Smooth muscle cell (in vitro differentiated cells): ENCODE measurements around the gene SHLD1. TPM values are rescaled to one million over a fixed set of nuclear protein-coding genes. Genes with fewer than 3 reads are reported as not detected.

Source experiments
- DNase-seq: peaks from one replicate; lab custom pipeline; 2025; ENCODE audit not compliant: unreplicated experiment; lab: John Stamatoyannopoulos, UW
- H2AFZ ChIP-seq: fragments of 200-600 bp; sonication (generic); 2 replicates; pipeline ENCODE4 v1.6.0; 2016; ENCODE audit warnings: antibody characterized with exemption, low read depth, mild to moderate bottlenecking
- H3F3A ChIP-seq: fragments of 200-600 bp; sonication (generic); 2 replicates; pipeline ENCODE4 v1.6.0; 2017; ENCODE audit warnings: antibody characterized with exemption, low read depth
- H3K27ac ChIP-seq: fragments of 200-600 bp; sonication (generic); 2 replicates; pipeline ENCODE4 v1.5.1; 2016; ENCODE audit warnings: low read depth, mild to moderate bottlenecking
- H3K27me3 ChIP-seq: fragments of 200-600 bp; sonication (generic); 2 replicates; pipeline ENCODE4 v1.6.1; 2016; ENCODE audit warnings: low read depth, mild to moderate bottlenecking
- H3K36me3 ChIP-seq: fragments of 200-600 bp; sonication (generic); 2 replicates; pipeline ENCODE4 v1.5.1; 2016; ENCODE audit warnings: low read depth
- H3K4me1 ChIP-seq: fragments of 200-600 bp; sonication (generic); 2 replicates; pipeline ENCODE4 v1.5.1; 2016; ENCODE audit warnings: low read depth
- H3K4me2 ChIP-seq: fragments of 200-600 bp; sonication (generic); 2 replicates; pipeline ENCODE4 v1.6.0; 2016; ENCODE audit warnings: mild to moderate bottlenecking
- H3K4me3 ChIP-seq: fragments of 200-600 bp; sonication (generic); 2 replicates; pipeline ENCODE4 v1.5.1; 2016; ENCODE audit warnings: mild to moderate bottlenecking
- H3K79me2 ChIP-seq: fragments of 200-600 bp; sonication (generic); 2 replicates; pipeline ENCODE4 v1.6.0; 2016; ENCODE audit warnings: low read depth, mild to moderate bottlenecking
- H3K9ac ChIP-seq: fragments of 200-600 bp; sonication (generic); 2 replicates; pipeline ENCODE4 v1.6.0; 2016; ENCODE audit warnings: low read depth
- H3K9me3 ChIP-seq: fragments of 200-600 bp; sonication (generic); replicated peaks from 2 replicates; pipeline ENCODE4 v1.5.1; 2016; ENCODE audit warnings: low read depth
- H4K20me1 ChIP-seq: fragments of 200-600 bp; sonication (generic); 2 replicates; pipeline ENCODE4 v1.6.0; 2016; ENCODE audit warnings: low read depth
- WGBS: methylation state at CpG from one replicate; pipeline ENCODE4 v1.1.7; 2016; ENCODE audit warnings: low lambda C conversion rate; 5-methylcytosine and 5-hydroxymethylcytosine counted together
- polyA plus RNA-seq: library from polyadenylated mRNA; unstranded; fragments of >200 nt; fragmentation: Nextera tagmentation; extraction: Ambion mirVana; gene quantifications from 2 replicates; pipeline ENCODE4 v1.2.1, GENCODE V29; 2016
- total RNA-seq: library from RNA; depleted of rRNA; stranded (reverse); fragments of >200 nt; gene quantifications from 2 replicates; pipeline ENCODE4 v1.2.3, GENCODE V29; 2014
- TF ChIP-seq, protein P1 (sequence below): fragments of 200-600 bp; sonication (generic); IDR thresholded peaks from 2 replicates; pipeline ENCODE4 v1.5.1; 2017; ENCODE audit warnings: borderline replicate concordance, mild to moderate bottlenecking, antibody characterized with exemption; ENCODE audit not compliant: insufficient read depth, poor library complexity, severe bottlenecking

Gene SHLD1
- total and polyA plus RNA-seq, 2 experiments from 2014 or later = 3.3 to 3.7 TPM

GRCh38 chr20:5825130-5825719, 75.0 kb downstream of the SHLD1 start:
- no peaks in the 10 kb centered on the region for H3K27me3 ChIP-seq
- H3K27ac ChIP-seq = no peak overlapping the region
- no peaks in the 10 kb centered on the region for H3K79me2 ChIP-seq
- no peak overlapping the region for H2AFZ ChIP-seq
- H3K4me1 ChIP-seq = no peaks in the 10 kb centered on the region
- H4K20me1 ChIP-seq = no peaks in the 10 kb centered on the region
- no peak overlapping the region for H3K9ac ChIP-seq
- no peak overlapping the region for H3K4me2 ChIP-seq
- H3K9me3 ChIP-seq = no peaks in the 10 kb centered on the region
- no peak for DNase-seq
- WGBS = 64% methylated on average over 9 of the region's 9 CpGs
- TF ChIP-seq, protein P1, sequence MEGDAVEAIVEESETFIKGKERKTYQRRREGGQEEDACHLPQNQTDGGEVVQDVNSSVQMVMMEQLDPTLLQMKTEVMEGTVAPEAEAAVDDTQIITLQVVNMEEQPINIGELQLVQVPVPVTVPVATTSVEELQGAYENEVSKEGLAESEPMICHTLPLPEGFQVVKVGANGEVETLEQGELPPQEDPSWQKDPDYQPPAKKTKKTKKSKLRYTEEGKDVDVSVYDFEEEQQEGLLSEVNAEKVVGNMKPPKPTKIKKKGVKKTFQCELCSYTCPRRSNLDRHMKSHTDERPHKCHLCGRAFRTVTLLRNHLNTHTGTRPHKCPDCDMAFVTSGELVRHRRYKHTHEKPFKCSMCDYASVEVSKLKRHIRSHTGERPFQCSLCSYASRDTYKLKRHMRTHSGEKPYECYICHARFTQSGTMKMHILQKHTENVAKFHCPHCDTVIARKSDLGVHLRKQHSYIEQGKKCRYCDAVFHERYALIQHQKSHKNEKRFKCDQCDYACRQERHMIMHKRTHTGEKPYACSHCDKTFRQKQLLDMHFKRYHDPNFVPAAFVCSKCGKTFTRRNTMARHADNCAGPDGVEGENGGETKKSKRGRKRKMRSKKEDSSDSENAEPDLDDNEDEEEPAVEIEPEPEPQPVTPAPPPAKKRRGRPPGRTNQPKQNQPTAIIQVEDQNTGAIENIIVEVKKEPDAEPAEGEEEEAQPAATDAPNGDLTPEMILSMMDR = no peak
- H3F3A ChIP-seq = no peaks in the 10 kb centered on the region
- no peak overlapping the region for H3K4me3 ChIP-seq
- no peaks in the 10 kb centered on the region for H3K36me3 ChIP-seq

DNA sequence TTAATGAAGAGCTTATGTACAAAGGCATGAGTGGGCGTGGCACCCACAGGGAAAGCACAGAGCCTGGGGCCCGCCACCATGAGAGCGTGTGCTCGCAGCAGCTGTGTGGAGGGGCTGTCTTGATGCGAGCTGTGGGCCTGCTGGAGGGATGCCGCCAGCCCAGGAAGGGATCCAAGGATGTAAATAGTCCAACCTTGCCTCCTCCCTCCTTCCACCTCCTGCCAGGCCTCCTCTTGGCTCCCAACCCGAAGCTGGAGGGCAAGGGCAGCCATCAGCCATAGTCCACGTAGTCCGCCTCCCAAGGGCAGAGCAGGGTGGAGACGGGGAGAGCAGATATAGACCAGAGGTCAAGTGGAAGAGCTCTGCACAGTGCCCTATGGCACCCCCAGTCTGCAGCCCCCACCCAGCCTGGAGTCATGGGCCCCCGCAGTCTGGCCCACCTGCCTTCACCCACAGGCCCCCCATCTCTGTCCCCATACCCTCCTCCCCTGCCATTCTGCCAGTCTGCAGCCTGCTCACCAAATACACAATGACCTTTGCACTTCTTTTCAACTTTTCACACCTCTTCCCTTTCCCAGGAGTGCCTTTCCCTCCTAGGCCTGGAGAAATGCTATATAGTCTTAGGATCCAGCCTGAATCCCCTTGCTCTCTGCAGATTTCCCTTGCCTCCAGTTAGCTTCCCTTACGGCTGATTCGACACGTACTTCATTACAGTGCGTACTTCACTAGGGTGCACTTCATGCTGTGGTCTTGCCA, 77.1 kb downstream of the SHLD1 start:
- no peak overlapping the region for H3K27ac ChIP-seq
- TF ChIP-seq, protein P1 = no peak
- WGBS = 97% methylated on average over 15 of the region's 15 CpGs

DNA sequence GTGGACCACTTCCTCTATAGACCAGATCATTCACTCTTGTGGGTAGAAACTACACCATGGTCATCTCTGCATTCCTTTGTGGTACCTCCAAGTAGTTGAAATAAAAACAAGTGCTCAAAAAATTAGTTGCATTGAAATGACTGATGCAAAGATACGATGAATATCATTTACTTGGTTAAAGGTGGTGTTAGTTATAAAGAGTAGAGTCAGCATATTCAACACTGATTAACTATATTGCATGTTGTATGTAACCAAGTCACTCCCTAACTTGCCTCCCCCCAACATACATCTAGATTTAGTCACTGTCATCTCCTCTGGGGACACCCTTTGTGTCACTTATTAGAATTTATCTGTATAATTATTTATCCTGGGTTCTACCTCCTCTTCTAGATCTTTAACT, 77.7 kb downstream of the SHLD1 start:
- Histone ChIP-seq H3K4me2 (no peak overlapping the region), H3K79me2 (no peaks in the 10 kb centered on the region), H3K27me3 (no peaks in the 10 kb centered on the region), H3K27ac (no peak overlapping the region), H3K9ac (no peak overlapping the region), H3K4me3 (no peak overlapping the region), H3K36me3 (no peaks in the 10 kb centered on the region), H3F3A (no peaks in the 10 kb centered on the region), H2AFZ (no peak overlapping the region), H3K9me3 (no peaks in the 10 kb centered on the region), H3K4me1 (no peaks in the 10 kb centered on the region), H4K20me1 (no peaks in the 10 kb centered on the region)
- no peak for DNase-seq
- 97% methylated on average over 1 of the region's 1 CpG for WGBS
- TF ChIP-seq, protein P1 = no peak

More for the DNA sequence above, 77.1 kb downstream of the SHLD1 start:
- H3K27me3 ChIP-seq = no peaks in the 10 kb centered on the region
- H3K4me1 ChIP-seq = no peaks in the 10 kb centered on the region
- no peak overlapping the region for H3K4me3 ChIP-seq
- H3K9ac ChIP-seq = no peak overlapping the region
- DNase-seq = no peak
- H2AFZ ChIP-seq = no peak overlapping the region
- H3F3A ChIP-seq = no peaks in the 10 kb centered on the region
- H4K20me1 ChIP-seq = no peaks in the 10 kb centered on the region
- no peaks in the 10 kb centered on the region for H3K79me2 ChIP-seq
- H3K36me3 ChIP-seq = no peaks in the 10 kb centered on the region
- H3K9me3 ChIP-seq = no peaks in the 10 kb centered on the region
- H3K4me2 ChIP-seq = no peak overlapping the region
